MCF 10A (cell line): ENCODE results near the gene MARCKS. TPM values are rescaled to one million over a fixed set of nuclear protein-coding genes. Genes with fewer than 3 reads are reported as not detected.

Source experiments
- BruUV-seq: library from RNA; stranded (reverse); fragments of 400-500 nt; replicated peaks from 2 replicates; lab custom pipeline; 2021; lab: Mats Ljungman, UMichigan
- CTCF ChIA-PET: fragments of 300-600 bp; sonication (Branson Sonifier 250); formaldehyde crosslinking; extraction: SDS; loops from one replicate; lab custom pipeline; 2021; ENCODE audit warnings: antibody characterized with exemption, inconsistent platforms; lab: Yijun Ruan, JAX
- POLR2A ChIA-PET: fragments of 300-600, 350-650 bp; sonication (Branson Sonifier 250); formaldehyde crosslinking; extraction: SDS; loops from one replicate; lab custom pipeline; 2020; ENCODE audit warnings: antibody characterized with exemption, inconsistent platforms; lab: Yijun Ruan, JAX
- DNase-seq: peaks from one replicate; pipeline ENCODE4 v3.0.0-alpha.2; 2018; ENCODE audit not compliant: unreplicated experiment
- H3K27ac Mint-ChIP-seq: one replicate; pipeline ENCODE4 v1.8.0; 2022; ENCODE audit warnings: mild to moderate bottlenecking, low read depth, mixed read lengths; ENCODE audit not compliant: unreplicated experiment
- H3K27me3 Mint-ChIP-seq: one replicate; pipeline ENCODE4 v1.8.0; 2022; ENCODE audit warnings: mixed read lengths; ENCODE audit not compliant: insufficient read depth, unreplicated experiment
- H3K36me3 Mint-ChIP-seq: one replicate; pipeline ENCODE4 v1.8.0; 2022; ENCODE audit warnings: mild to moderate bottlenecking, moderate library complexity, mixed read lengths; ENCODE audit not compliant: insufficient read depth, unreplicated experiment
- H3K4me1 Mint-ChIP-seq: one replicate; pipeline ENCODE4 v1.8.0; 2022; ENCODE audit warnings: mixed read lengths; ENCODE audit not compliant: insufficient read depth, unreplicated experiment
- H3K4me3 Mint-ChIP-seq: one replicate; pipeline ENCODE4 v1.8.0; 2022; ENCODE audit warnings: mild to moderate bottlenecking, moderate library complexity, mixed read lengths; ENCODE audit not compliant: unreplicated experiment
- H3K9me3 Mint-ChIP-seq: one replicate; pipeline ENCODE4 v1.8.0; 2022; ENCODE audit warnings: mixed read lengths; ENCODE audit not compliant: unreplicated experiment
- CTCF ChIP-seq: fragments of 200-600 bp; IDR thresholded peaks from one replicate; pipeline ENCODE4 v1.8.0; 2022; ENCODE audit warnings: antibody characterized with exemption, mild to moderate bottlenecking; ENCODE audit not compliant: unreplicated experiment
- intact Hi-C: fragments of 100-400 bp; cut with micrococcal nuclease; formaldehyde crosslinking; loops from 2 replicates; pipeline ENCODE4 v1.14.1; 2022
- total RNA-seq: library from RNA; stranded (reverse); gene quantifications from 2 replicates; pipeline ENCODE4 v1.2.3, GENCODE V29; 2022

MARCKS gene
- total RNA-seq, 1 experiment from 2014 or later = 39.3 TPM

- H3K36me3 Mint-ChIP-seq = peaks cover 23% of the 10 kb centered on the region
- H3K27ac Mint-ChIP-seq = no peak overlapping the region
- H3K27me3 Mint-ChIP-seq = no peaks in the 10 kb centered on the region
- BruUV-seq = TSS peak; percentile 49
- intact Hi-C loops = loop anchor here (1.0 to 2.0 kb wide), 7 partner anchors 169 to 1078 kb away; no protein-coding TSS in a partner anchor
- H3K4me3 Mint-ChIP-seq = no peak overlapping the region
- H3K9me3 Mint-ChIP-seq = no peaks in the 10 kb centered on the region
- ChIA-PET CTCF (interaction anchor here (0.5 to 4.4 kb wide), 33 partner anchors 14 to 1344 kb away, joined by 3 to 16 read pairs (median 4); no protein-coding TSS in a partner anchor), POLR2A (interaction anchor here (0.5 to 3.7 kb wide), 32 partner anchors 12 to 1527 kb away, joined by 3 to 38 read pairs (median 4); no protein-coding TSS in a partner anchor)
- no peak for TF ChIP-seq CTCF
- peaks cover 6% of the 10 kb centered on the region for H3K4me1 Mint-ChIP-seq
- peak; percentile 67 for DNase-seq
Measured at GRCh38 chr6:113857556-113858479, 673 bp downstream of the MARCKS start.

- TSS peak; percentile 95 for BruUV-seq
- no peak overlapping the region for H3K27ac Mint-ChIP-seq
- H3K27me3 Mint-ChIP-seq = no peaks in the 10 kb centered on the region
- H3K4me3 Mint-ChIP-seq = no peak overlapping the region
- peaks cover 23% of the 10 kb centered on the region for H3K36me3 Mint-ChIP-seq
- peak; percentile 98 for TF ChIP-seq CTCF
- DNase-seq = peak; percentile 90
- H3K9me3 Mint-ChIP-seq = no peaks in the 10 kb centered on the region
- H3K4me1 Mint-ChIP-seq = peaks cover 6% of the 10 kb centered on the region
- intact Hi-C loops = loop anchor here (1.0 kb wide), 5 partner anchors 226 to 1078 kb away; no protein-coding TSS in a partner anchor
- ChIA-PET POLR2A (interaction anchor here (0.6 to 3.7 kb wide), 38 partner anchors 12 to 1528 kb away, joined by 3 to 38 read pairs (median 4); no protein-coding TSS in a partner anchor), CTCF (interaction anchor here (0.5 to 4.4 kb wide), 60 partner anchors 14 to 1803 kb away, joined by 3 to 16 read pairs (median 4); no protein-coding TSS in a partner anchor)
Measured at GRCh38 chr6:113858480-113859348, 1.6 kb downstream of the MARCKS start.

- intact Hi-C loops = no loop called here
- BruUV-seq = no TSS peak
- ChIA-PET POLR2A (interaction anchor here (0.7 to 3.7 kb wide), 30 partner anchors 20 to 1528 kb away, joined by 3 to 38 read pairs (median 5); no protein-coding TSS in a partner anchor), CTCF (interaction anchor here (0.6 to 4.4 kb wide), 51 partner anchors 15 to 1804 kb away, joined by 3 to 16 read pairs (median 4); no protein-coding TSS in a partner anchor)
- no peaks in the 10 kb centered on the region for H3K27me3 Mint-ChIP-seq
- H3K9me3 Mint-ChIP-seq = no peaks in the 10 kb centered on the region
- H3K36me3 Mint-ChIP-seq = peaks cover 23% of the 10 kb centered on the region
- peak; percentile 50 for DNase-seq
- no peak overlapping the region for H3K27ac Mint-ChIP-seq
- no peak for TF ChIP-seq CTCF
- no peak overlapping the region for H3K4me3 Mint-ChIP-seq
- H3K4me1 Mint-ChIP-seq = peaks cover 6% of the 10 kb centered on the region
Measured at GRCh38 chr6:113859349-113860180, 2.4 kb downstream of the MARCKS start.
